HL-60 (cell line): Measurements from ENCODE around the gene SPRYD3.

Source experiments
- DNase-seq, 2 experiments: peaks; one replicate each; pipeline ENCODE4 v3.0.0-alpha.2; 2010 to 2020; ENCODE audit warnings: low read depth in 1 of 2, low spot score in 1 of 2
- H3K27ac ChIP-seq: fragments of 250-450 bp; sonication (Bioruptor Pico); replicated peaks from 2 replicates; pipeline ENCODE4 v1.5.1; 2020; ENCODE audit warnings: mild to moderate bottlenecking, moderate library complexity
- H3K27me3 ChIP-seq: fragments of 250-450 bp; sonication (Bioruptor Pico); 2 replicates; pipeline ENCODE4 v1.5.1; 2021; ENCODE audit warnings: mild to moderate bottlenecking, moderate library complexity; ENCODE audit not compliant: insufficient read depth, poor library complexity, severe bottlenecking
- H3K4me3 ChIP-seq: replicated peaks from 2 replicates; pipeline ENCODE4 v1.5.1; 2011; ENCODE audit warnings: mild to moderate bottlenecking, control low read depth, low read length; ENCODE audit not compliant: insufficient read depth
- CTCF ChIP-seq: IDR thresholded peaks from one replicate; pipeline ENCODE4 v1.5.1; 2011; ENCODE audit warnings: low read length, control low read depth, inconsistent platforms; ENCODE audit not compliant: insufficient read depth
- GABPA ChIP-seq: IDR thresholded peaks from 2 replicates; pipeline ENCODE4 v1.6.1; 2012; ENCODE audit warnings: low read depth
- POLR2AphosphoS5 ChIP-seq: IDR thresholded peaks from 2 replicates; pipeline ENCODE4 v1.6.1; 2012; ENCODE audit warnings: low read depth
- REST ChIP-seq: IDR thresholded peaks from 2 replicates; pipeline ENCODE4 v1.6.1; 2012; ENCODE audit warnings: low read depth; ENCODE audit not compliant: insufficient replicate concordance
- SPI1 ChIP-seq: IDR thresholded peaks from 2 replicates; pipeline ENCODE4 v1.6.1; 2012; ENCODE audit warnings: low read depth, mild to moderate bottlenecking, borderline replicate concordance

Gene SPRYD3

GRCh38 chr12:53049571-53050318 lies 29.4 kb downstream of the SPRYD3 start, which contains the start of gene TNS2:
TNS2 (plus strand) TSS chr12:53050065; CDS start chr12:53050186, 121 bp downstream.
- DNase-seq, result no peak
- no peak for TF ChIP-seq REST
- TF ChIP-seq GABPA, result no peak
- TF ChIP-seq SPI1, result no peak
- no peak for TF ChIP-seq CTCF
- TF ChIP-seq POLR2AphosphoS5, result no peak
- Histone ChIP-seq H3K27me3 (peaks cover 2% of the 10 kb centered on the region), H3K4me3 (no peak within 1 kb of the TSS), H3K27ac (no peak within 1 kb of the TSS)

- TF ChIP-seq CTCF (no peak), REST (peak; percentile 73)
- Histone ChIP-seq H3K27ac (no peak overlapping the region), H3K4me3 (no peak overlapping the region), H3K27me3 (peaks cover 2% of the 10 kb centered on the region)
- DNase-seq, result no peak
These were observed 30.3 kb downstream of the SPRYD3 start for GRCh38 chr12:53048780-53049401.

GRCh38 chr12:53048033-53048779 lies 31.0 kb downstream of the SPRYD3 start:
- H3K27ac ChIP-seq, result no peak overlapping the region
- TF ChIP-seq GABPA (no peak), POLR2AphosphoS5 (no peak), SPI1 (no peak), CTCF (no peak), REST (no peak)
- no peaks in the 10 kb centered on the region for H3K27me3 ChIP-seq
- no peak overlapping the region for H3K4me3 ChIP-seq
- DNase-seq, result no peak
